NCI-H2171 (cell line): ENCODE results near the gene HDGFL2.
A peak's percentile ranks its signal among the peaks of the same experiment; 100 is the strongest.

ENCODE experiments used
- DNase-seq: peaks from one replicate; lab custom pipeline; 2025; lab: John Stamatoyannopoulos, UW

The HDGFL2 gene

DNA sequence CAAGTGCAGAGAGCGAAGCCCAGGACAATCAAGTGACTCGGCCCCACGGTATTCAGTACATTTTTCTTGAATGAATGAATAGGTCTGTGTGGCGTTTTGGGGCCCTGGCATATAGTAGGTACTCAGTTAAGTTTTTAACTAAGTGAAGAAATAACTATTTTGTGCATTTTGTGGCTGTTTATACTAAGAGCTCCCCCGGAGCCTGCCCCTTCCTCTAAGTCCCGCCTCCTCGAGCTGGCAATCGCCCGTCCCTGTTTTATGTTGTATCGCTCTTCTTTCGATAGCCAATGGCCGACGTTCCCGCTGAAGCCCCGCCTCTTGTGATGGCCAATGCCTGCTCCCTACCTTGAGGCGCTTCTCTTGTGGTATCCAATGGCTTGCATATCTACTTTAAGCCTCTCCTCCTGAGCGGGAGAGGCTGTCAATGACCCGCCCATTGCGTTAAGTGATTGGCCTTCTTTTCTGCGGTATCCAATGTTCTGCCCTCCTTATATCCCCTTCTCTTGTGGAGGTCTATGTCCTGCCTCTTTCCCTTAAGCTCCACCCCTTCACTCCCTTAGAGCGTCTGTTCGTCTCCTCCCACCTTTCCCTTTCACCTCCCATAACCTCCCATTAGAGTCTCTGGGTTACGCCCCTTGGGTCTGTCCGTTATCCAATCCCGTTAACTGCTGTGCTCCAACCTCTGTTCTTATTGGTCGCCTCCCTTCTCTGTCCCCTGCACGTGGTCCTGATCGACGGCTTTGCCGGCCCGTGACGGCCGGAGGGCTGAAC, 509 bp upstream of the HDGFL2 start:
- peak; percentile 100 for DNase-seq

DNA sequence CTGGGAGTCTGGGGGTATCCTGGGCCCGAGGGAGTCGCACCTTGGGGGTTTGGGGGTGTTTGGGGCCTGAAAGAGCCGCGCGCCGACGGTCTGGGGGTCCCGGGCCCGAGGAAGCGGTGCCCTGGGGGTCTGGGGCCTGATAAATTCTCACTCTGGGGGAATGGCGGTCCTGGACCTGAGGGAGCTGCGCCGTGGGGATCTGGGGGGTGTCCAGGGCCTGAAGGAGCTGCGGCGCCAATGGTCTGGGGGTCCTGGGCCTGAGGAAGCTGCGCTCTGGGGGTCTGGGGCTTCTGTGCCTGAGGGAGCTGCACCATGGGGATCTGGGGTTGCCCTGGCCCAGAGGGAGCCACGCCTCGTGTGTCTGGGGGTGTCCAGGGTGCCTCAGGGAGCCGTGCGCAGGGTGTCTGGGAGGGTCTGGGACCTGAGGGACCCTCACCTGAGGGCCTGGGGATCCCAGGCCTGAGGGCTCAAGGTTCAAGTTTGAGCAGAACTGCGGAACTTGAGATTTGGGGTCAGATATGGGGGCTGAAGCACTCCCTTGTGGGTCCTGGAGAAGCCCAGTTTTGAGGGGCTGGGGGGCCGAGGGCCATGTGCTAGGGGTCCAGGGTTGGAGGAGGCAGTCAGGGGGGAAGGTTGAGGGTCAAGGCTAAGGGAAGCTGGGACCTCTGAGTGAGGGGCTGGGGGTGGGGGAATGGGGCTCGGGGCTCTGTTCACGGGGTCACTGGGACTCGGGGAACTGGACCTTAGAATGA, 1.1 kb downstream of the HDGFL2 start:
- no peak for DNase-seq

DNA sequence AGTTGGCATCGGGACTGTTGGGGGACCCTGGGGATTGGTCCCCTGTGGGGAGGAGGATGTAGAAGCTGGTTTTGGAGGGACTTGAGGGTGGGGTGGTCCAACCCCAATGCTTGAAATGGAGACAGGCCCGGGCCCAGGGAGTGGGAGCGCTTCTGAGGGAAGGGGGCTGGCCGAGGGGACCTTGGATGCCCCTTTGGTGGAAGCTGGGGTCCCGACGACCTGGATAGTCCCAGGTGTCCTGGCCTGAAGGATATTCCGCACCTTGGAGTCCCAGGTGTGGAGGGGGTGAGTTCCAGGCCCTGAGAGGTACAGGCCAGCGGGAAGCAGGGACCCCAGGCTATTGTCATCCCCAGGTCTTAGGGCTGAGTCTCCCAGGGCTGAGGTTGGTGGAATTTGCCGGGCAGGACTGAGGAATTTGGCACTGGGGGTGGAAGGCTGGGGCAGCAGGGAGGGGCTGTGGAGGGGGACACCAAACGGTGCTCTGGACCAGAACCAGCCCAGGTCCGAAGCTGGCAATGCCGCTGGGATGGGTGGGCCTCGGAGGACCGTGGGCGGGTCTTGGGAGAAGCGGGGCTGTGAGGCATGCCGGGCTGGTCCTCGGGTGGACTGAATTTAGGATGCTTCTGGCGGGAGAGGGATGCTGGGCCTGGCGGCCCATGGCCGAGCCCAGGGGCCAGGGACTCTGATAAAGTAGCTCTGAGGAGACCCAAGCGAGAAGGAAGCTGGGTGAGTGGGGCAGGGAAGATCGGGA, 1.8 kb downstream of the HDGFL2 start:
- DNase-seq = no peak

DNA sequence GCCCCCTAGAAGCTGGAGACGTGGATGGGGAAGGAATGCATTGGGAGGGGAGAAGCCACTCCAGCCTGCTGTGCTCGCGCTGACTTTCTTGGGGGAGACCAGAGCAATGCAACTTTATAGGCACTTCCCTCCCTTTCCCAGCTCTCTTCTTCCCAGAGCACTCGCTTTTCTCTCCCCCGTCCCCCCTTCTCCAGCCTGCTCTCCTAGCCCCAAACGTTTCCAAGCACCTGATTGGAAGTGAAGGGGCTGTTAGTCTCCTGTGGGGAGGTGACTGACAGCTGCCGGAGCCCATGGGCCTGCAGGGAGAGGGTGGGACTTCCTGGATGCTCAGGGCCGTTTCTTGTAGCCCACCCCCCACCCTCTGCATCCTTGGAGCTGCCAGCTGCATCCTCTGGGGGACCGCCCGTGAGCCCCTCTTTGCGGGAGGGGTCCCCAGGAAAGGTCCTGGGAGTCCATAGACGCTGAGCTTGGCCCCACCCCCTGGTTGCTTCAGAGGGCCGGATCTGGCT, 2.5 kb downstream of the HDGFL2 start:
- DNase-seq = peak; percentile 91

DNA sequence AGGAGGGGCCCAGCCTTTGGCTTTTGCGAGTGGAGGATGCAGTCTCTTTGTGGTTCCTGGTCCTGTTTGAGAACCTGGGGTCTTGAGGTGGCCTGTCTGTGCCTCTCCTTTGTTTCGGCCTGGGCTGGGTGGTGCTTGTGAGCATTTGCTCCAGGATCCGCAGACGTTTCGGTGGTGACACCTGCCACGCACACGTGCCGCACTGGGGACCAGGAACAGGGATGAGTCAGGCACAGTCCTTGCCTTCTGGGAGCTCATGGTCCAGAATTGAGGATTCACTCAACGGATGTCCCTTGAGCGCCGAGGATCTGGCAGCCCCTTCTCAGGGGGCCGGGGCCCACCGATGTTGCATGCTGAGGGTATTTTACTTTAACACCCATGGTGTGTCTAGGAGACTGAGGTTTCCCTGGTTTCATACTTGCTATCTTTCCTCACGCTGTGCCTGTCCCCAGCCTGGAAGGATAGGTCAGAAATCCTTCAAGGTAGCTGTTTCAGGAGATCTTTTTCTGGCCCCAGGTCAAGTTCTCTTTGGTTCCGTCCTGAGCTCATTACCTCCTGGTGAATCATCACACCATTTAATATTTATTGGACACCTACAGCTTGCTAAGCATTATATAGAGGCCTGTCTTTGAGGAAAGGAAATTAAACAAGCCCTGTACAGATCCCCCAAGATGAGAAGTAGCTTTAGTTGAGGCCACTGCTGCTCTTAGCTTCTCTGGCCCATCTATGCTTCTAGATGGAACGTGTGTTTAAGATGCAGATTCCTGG, 5.1 kb downstream of the HDGFL2 start:
- no peak for DNase-seq

DNA sequence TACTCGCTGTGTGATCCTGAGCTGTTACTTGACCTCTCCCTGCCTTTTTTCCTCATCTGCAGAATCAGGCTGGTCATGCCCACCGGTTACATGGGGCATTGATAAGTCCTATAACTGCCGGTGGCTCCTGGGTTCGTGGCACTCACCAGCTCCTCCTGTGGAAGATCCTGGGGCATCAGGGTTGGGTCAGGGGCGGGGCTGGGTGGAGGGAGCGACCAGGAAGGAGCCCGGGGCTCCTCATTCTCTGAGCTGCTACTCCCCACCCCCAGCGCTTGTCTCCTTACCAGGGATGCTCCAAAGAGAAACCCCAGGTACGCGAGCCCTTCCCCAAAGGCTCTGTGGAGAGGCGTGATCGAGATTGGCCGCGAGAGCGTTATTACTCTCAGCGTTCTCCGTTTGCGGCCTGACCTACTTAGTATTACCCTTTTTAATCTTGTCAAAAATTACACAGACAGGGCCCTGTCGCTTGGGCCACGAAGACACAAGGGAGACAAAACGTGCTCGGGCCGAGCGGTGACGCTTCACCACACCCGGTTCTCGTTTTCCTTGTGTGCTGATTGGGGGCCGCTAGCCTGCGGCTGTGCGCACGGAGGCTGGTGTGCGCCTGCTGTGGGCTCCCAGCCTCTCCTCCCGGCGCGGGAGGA, 10.7 kb downstream of the HDGFL2 start:
- no peak for DNase-seq

DNA sequence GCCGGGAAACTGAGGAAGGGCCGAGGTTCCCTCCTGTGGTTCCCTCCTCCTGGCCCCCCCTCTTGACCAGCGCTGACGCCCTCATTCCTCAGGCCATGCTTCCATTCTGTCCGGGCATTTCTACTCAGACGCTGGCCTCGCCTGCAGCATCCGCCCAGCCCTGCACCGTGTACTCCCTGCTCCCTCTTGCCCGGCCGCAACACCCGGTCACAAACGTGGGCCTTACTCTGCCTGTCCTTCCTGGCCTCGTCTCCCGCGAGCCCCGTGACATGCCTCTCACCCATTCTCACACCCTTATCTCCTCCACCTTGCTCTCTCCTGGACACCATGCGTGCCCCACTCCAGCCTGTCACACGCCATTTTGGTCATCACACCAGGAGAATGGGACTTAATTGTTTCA, 11.3 kb downstream of the HDGFL2 start:
- DNase-seq = no peak

DNA sequence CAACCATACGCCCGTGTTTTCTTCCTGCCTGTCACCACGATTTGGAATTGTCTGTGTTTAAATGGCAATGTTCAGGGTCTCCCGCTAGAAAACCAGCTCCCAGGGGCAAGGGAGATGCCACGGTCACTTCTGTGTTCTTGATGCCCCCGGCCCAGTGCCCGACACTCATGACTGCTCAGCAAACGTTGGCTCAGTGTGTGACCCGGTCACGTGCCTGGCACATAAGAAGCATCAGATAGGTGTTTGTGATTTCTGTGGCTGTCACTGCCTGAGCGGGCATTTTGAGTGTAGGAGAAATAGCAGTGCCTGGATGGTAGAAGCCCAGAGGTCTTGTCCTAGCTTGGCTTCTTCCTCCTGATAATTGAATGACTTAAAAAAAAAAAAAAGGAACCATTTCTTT, 15.5 kb downstream of the HDGFL2 start:
- no peak for DNase-seq

DNA sequence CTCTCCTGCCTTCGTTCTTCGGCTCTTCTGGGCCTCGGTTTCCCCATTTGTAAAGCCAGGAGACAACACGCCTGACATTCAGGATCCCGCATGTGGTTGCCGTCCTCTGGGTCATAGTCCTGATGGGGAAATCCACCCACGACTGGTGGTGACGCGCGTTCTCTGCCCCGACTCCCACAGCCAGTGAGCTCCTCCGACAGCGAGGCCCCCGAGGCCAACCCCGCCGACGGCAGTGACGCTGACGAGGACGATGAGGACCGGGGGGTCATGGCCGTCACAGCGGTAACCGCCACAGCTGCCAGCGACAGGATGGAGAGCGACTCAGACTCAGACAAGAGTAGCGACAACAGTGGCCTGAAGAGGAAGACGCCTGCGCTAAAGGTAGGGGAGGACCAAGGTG, 16.4 kb downstream of the HDGFL2 start:
- no peak for DNase-seq

DNA sequence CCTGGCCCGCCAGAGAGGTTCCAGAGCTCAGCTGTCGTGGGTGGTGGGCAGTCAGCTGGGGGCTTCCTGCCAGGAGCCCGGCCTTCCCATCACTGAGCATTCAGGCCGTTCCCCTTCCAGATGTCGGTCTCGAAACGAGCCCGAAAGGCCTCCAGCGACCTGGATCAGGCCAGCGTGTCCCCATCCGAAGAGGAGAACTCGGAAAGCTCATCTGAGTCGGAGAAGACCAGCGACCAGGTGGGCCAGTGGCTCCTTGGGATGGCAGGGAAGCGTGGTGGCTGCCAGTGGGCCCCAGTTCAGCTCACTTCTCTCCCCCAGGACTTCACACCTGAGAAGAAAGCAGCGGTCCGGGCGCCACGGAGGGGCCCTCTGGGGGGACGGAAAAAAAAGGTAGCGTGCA, 19.3 kb downstream of the HDGFL2 start:
- DNase-seq = no peak

DNA sequence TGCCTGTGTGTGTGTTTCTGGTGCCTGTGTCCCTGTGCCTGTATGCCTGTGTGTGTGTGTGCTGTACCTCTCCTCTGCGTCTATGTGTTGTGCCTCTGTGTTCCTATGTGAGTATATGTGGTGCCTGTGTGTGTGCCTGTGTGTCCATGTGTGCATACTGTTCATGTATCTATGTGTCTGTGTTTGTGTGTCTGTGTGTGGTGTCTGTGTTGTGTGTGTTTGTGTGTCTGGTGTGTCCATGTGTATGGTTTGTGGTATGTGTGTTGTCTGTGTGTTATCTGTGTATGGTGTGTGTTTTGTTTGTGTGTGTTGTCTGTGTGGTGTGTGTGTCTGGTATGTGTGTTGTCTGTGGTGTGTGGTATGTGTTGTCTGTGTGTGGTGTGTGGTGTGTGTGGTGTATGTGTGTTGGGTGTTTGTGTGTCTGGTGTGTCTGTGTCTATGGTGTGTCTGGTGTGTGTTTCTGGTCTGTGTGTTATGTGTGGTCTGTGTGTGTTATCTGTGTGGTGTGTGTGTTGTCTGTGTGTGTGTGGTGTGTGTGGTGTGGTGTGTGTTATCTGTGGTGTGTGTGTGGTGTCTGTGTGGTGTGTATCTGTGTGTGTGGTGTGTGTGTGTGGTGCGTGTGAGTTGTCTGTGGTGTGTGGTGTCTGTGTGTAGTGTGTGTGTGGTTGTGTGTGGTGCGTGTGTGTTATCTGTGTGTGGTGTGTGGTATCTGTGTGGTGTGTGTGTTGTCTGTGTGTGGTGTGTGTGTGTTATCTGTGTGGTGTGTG, 20.4 kb downstream of the HDGFL2 start:
- no peak for DNase-seq

DNA sequence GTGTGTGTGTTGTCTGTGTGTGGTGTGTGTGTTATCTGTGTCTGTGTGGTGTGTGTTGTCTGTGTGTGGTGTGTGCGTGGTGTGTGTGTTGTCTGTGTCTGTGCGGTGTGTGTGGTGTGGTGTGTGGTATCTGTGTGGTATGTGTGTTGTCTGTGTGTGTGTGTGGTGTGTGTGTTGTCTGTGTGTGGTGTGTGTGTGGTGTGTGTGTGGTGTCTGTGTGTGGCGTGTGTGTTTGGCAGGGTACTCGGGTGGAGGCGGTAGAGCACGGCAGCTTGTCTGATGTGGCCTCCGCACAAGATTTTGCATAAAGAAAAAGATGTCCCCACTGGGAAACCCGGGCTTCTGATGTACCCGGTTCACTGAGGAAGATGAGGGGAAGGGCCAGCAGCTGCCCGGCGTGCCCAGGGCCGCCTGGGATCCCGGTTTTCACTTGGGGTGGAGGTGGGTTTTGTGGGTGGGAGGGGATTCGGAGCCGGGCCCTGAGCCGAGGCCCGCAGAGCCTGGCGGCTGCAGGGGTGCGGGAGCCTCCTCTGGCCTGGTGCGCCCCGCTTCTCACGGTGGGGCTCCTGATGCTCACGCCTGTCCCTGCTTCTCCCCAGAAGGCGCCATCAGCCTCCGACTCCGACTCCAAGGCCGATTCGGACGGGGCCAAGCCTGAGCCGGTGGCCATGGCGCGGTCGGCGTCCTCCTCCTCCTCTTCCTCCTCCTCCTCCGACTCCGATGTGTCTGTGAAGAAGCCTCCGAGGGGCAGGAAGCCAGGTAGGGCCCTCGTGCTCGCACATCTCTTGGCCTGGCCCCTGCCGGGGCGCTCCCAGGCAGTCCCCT, 21.2 kb downstream of the HDGFL2 start:
- no peak for DNase-seq

DNA sequence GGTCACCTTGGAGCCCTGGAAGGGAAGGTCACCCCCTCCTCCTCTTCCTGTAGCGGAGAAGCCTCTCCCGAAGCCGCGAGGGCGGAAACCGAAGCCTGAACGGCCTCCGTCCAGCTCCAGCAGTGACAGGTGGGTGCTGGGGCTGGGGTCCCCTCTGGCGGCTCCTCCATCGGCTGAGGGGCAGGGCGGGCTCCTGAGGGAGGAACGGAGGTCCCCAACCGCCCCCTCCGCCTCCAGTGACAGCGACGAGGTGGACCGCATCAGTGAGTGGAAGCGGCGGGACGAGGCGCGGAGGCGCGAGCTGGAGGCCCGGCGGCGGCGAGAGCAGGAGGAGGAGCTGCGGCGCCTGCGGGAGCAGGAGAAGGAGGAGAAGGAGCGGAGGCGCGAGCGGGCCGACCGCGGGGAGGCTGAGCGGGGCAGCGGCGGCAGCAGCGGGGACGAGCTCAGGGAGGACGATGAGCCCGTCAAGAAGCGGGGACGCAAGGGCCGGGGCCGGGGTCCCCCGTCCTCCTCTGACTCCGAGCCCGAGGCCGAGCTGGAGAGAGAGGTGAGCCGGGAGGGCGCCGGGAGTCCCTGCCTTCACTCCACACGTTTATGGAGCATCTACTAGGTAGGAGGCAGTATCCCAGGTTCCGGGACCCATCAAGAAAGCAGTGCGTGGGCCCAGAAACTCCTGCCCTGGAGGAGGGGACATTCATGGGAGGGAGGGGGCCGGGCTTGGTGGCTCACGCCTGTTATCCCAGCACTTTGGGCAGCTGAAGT, 22.0 kb downstream of the HDGFL2 start:
- no peak for DNase-seq

DNA sequence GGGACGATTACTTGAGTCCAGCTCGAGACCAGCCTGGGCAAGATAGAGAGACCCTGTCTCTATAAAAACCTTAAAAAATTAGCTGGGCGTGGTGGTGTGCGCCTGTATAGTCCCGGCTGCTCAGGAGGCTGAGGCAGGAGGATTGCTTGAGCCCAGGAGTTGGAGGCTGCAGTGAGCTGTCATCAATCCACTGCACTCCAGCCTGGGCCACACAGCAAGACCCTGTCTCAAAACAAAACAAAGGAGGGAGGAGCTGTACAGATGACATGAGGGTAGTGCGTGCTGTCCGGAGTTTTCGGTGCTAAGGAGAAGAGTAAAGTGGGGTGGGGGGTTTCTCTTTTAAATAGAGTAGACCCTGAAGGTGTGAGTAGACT, 22.6 kb downstream of the HDGFL2 start:
- no peak for DNase-seq

DNA sequence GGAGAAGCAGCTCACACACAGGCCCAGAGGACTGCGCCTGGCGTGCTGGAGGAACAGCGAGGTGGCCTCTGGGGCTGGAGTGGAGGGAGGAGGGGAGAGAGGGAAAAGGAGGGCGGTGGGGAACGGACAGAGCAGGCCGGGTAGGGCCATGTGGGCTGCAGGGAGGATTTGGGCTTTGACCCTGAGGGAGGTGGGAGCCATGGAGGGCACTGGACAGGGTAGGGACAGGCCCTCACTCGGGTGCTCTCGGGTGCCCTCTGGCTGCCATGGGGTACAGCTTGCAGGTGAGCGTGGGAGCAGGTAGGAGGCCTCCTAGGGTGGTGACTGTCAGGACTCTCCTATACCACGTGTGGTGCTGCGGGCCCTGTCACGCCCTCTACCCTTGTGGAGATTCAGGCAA, 23.4 kb downstream of the HDGFL2 start:
- no peak for DNase-seq

DNA sequence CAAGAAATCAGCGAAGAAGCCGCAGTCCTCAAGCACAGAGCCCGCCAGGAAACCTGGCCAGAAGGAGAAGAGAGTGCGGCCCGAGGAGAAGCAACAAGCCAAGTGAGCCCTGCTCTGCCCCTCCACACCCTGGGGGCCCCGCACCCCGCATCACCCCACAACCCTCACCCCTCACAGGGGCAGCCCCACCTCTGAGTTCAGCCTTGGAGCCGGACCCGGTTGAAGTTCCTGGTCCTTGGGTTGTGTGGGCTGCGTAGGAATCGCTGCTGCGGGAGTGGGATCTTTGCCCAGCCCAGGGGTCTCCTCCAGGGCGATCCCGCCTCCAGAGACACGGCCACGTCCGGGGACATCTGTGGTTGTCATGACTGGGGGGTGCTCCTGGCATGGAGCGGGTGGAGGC, 24.2 kb downstream of the HDGFL2 start:
- DNase-seq = no peak

DNA sequence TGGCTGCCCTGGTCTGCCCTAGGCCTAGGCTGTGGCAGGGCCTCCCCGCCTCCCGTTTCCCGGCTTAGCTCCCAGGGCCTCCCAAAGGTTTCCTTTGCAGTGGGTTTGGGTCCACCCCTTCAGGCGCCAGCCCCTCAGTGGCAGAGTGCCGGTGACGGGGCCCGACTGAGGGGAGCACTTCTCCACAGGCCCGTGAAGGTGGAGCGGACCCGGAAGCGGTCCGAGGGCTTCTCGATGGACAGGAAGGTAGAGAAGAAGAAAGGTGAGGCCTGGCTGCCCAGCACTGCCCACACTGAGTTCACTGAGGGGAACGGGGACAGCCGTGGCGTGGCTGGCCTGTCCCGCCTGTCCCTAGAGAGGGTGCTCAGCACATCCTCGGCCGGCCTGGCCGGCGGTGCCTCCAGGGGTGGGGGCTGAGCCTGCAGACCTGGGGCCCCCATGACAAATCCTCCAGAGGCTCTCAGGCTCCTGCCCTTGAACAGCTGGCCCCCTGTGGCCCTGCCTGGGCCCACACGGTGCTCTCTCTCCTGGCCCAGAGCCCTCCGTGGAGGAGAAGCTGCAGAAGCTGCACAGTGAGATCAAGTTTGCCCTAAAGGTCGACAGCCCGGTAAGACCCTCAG, 25.8 kb downstream of the HDGFL2 start:
- DNase-seq = no peak

DNA sequence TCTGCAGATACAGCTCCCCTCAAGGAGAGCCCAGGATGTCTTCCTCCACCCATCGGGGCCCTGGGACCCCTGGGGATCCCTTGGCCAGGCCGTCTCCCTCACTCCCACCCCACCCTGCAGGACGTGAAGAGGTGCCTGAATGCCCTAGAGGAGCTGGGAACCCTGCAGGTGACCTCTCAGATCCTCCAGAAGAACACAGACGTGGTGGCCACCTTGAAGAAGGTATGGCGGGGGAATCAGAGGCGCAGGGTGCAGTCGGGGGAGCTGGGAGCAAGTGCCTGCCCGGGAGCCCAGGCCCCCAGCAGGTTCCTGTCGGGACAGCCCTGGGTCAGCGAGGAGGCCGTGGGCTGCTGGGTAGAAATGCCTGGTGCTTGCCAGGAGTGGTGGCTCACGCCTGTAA, 26.6 kb downstream of the HDGFL2 start:
- no peak for DNase-seq

DNA sequence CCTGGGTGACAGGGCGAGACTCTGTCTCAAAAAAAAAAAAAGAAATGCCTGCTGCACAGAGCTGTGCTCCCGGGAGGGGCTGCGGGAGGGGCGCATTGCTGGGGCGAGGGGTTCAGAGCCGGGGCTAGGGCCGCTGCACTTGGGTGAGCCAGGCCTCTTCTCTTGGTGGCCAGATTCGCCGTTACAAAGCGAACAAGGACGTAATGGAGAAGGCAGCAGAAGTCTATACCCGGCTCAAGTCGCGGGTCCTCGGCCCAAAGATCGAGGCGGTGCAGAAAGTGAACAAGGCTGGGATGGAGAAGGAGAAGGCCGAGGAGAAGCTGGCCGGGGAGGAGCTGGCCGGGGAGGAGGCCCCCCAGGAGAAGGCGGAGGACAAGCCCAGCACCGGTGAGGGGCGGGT, 27.2 kb downstream of the HDGFL2 start:
- DNase-seq = no peak
